Measurements from ENCODE around the gene GREB1L.
"Not testable (repeated sequence)": the region's sequence is repeated elsewhere in the genome, so short reads cannot be mapped to it uniquely, and the experiment has no call there.

The GREB1L gene

DNA sequence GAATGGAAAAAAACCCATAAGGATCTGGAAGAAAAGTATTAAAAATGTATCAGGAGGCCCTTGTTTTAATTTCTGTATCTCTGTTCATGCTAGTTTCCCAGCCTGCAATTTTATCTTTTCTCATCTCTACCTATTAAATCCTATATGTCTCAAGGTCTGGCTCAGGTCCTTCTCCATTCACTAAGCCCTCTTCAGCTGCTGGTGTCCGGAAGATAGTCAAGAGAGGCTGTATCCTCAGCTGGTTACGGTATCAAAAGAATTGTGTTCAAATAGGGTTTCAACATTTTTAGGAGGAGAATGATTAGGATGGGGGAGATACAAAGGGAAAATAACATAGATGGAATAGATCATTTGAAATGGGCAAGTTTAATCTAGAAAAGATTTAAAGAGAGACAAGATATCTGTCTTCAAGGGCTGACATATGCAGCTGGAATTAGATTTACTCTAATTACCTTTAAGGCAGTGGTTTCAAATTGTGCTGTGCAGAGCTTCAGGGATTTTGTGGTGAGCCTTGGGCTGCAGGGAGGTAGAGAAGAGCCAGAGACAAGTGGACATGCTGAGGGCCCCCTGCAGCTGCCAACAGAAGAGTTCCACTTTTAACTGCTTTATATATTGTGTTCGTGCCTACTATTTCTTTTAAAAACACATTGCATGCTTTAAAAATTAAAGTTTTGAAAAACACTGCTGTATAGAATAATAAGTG, 24.1 kb downstream of the GREB1L start:
- DNase-seq = no peak

DNA sequence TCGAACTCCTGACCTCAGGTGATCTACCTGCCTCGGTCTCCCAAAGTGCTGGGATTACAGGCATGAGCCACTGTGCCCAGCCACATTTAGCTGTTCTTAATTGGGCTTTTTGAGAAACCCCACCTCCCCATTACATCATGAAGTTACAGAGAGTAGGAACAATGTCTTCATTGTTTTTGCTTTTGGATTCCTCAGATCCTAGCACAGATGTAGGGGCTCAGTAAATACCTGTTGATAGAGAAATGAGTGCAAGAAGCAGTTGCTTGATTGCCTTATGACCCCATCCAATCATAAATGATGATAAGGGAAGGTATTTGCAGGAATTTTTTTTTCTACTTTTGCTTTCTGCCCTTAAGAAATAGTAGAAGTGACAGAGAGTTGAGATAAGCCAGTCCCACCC, 25.4 kb downstream of the GREB1L start:
- DNase-seq = no peak

DNA sequence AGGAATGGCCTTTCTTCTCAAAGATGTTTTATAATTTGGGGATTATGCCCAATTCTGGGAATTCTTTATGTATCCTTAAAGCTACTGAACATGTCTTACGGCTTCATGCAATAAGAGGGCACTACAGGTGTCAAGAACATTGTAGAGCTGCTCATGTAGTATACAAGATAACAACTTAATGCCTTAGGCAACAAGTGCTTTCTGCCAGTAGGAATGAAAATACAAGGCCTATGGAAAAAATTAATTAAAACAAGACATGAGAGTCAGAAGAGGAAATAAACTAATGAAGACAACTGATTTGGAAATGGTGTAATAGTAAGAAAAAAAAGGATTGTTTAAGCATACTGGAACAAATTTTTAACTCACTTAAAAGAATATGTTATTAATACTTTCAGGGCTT, 27.3 kb downstream of the GREB1L start:
- no peak for DNase-seq

GRCh38 chr18:21270453-21270852, 28.4 kb downstream of the GREB1L start:
- DNase-seq = no peak

DNA sequence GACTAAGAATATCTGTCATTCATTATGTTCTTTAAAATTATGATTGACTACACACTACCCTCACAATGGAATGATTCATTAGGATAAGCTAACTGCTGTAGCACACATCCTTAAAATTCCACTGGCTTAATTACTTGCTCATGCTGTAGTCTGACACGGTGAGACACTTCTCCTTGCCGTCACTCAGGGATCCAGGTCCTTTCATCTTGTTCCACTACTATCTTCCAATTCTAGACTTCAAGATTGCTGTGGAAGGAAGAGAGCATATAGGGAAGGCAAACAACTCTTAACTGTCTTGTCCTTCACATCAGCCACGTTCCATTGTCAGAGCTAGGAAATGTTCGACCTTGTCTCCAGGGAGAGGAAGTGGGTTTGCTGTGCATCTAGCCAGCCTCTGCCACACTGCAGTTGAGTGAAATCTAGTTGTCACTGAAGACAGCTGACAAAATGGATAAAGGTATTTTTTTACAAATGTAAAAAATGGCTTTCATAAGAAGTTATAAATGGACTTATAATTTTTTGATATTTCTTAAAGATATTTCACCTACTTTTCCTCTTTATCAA, 30.1 kb downstream of the GREB1L start:
- no peak for DNase-seq

GRCh38 chr18:21273568-21273967, 31.5 kb downstream of the GREB1L start:
- no peak for DNase-seq

- no peak for DNase-seq
Observed at GRCh38 chr18:21275645-21276044, 33.6 kb downstream of the GREB1L start.

- DNase-seq = no peak
Observed at GRCh38 chr18:21277578-21277977, 35.5 kb downstream of the GREB1L start.

- DNase-seq = not testable (repeated sequence)
Observed at GRCh38 chr18:21278218-21278617, 36.2 kb downstream of the GREB1L start.

- DNase-seq = no peak
Observed at GRCh38 chr18:21281603-21282002, 39.6 kb downstream of the GREB1L start.

- DNase-seq = no peak
Observed at GRCh38 chr18:21284540-21284939, 42.5 kb downstream of the GREB1L start.

- DNase-seq = no peak
Observed at GRCh38 chr18:21289827-21290226, 47.8 kb downstream of the GREB1L start.

GRCh38 chr18:21291106-21291505, 49.1 kb downstream of the GREB1L start:
- DNase-seq = no peak

- DNase-seq = no peak
Observed at GRCh38 chr18:21293479-21293878, 51.4 kb downstream of the GREB1L start.

GRCh38 chr18:21295101-21295500, 53.1 kb downstream of the GREB1L start:
- no peak for DNase-seq

GRCh38 chr18:21296045-21296444, 54.0 kb downstream of the GREB1L start:
- no peak for DNase-seq

- DNase-seq = no peak
Observed at GRCh38 chr18:21298351-21298750, 56.3 kb downstream of the GREB1L start.

DNA sequence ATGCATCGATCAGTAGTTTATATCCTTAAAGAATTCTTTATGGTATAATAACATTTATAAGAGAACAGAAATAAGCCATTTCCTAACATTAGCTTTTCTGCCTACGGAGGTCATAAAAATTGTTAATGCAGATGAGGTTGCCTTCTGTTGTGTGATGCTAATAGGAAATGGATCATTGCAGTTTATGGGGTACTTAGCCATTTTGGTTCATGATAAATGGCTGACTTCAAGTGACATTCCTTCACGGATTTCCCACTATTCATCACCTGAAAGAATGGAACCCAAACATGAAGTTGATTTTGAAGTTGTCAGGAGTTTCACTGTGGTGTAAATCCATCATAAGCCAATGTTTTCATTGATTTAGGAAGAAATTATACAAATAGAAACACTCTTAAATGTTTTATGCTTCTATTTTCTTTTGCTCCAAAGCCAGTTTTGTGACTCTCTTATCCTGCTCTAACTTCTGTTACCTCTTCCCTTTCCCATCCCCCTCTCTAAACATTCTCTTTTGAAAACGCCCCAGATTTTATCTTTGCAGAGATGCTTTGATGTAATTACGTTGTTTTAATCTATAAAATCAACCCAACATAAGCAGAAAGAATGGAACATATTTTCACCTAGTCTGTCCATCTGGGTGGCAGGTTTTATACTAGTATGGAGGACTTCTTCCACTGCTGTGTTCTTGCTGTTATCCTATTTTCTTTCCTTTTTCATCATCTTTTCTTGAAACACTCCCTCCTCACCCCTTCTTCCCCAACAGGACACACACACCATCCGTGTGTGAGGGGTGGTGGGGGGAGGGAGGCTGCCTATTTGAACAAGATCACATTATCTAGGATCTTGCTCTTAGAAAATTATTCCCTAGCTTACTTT, 58.2 kb downstream of the GREB1L start:
- no peak for DNase-seq

DNA sequence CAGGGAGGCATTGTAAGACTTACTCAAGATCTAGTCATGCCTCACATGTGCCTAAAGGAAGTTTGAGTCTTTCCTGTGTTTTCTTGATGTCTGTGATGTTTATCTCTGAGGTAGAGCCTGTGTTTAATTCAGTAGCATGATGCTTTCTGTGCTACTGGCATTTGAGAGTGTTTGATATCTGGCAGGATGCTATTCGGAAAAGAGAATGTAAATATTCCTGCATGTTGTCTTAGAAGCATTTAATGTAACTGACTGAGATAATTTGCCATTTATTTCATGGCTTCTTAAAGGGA, 58.8 kb downstream of the GREB1L start:
- DNase-seq = no peak

DNA sequence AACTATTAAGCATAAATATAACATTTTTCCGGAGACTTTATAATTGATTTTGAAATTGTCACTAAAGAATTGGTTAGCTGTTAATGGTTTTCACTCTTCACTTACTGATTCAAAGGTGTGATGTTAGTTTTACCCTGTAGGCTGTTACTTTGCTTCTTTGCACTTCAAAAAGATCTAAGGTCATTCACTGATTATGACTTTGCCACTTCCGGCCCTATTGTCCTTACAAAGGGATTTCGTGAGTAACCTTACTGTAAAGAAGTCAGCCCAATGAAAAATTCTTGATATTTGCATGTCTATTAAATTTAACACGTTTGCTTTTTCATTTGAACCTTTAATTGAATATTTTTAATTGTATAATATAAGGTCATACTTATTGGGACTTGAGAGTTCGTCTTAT, 61.4 kb downstream of the GREB1L start:
- no peak for DNase-seq

GRCh38 chr18:21303895-21304294, 61.9 kb downstream of the GREB1L start:
- DNase-seq = no peak

- no peak for DNase-seq
Observed at GRCh38 chr18:21305621-21306020, 63.6 kb downstream of the GREB1L start.

GRCh38 chr18:21306368-21306767, 64.3 kb downstream of the GREB1L start:
- no peak for DNase-seq

DNA sequence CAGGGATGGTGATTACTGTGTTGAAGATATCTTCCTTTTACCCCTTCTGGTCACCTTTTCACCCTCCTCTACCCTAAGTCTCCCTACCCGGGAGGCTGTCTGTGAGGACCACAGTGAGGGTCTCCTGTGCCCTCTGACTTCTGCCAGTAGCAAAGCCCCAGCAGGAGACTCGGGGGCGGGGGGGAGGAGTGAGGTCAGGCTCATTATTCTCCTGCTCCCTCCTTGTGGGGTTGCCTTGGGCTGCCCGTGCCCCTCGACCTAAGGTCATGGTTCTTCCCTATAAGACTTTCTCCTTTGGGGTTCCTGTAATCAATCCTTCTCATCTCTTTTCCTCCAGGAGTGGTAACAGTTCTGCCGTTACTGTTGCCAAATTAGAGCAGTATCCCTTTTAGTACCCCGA, 65.5 kb downstream of the GREB1L start:
- no peak for DNase-seq
